IMR-90 (cell line): ENCODE measurements around the gene IQCE. TPM values are rescaled to one million over a fixed set of nuclear protein-coding genes. Genes with fewer than 3 reads are reported as not detected.

Experiments
- ATAC-seq: fragments of 200-7000 bp; cut with Tn5 transposase; 2 replicates; pipeline ENCODE4 v1.9.1; 2020; ENCODE audit warnings: low read depth, mild to moderate bottlenecking, moderate library complexity
- BruUV-seq: library from RNA; stranded (reverse); fragments of 400-500 nt; replicated peaks from 2 replicates; lab custom pipeline; 2021; lab: Mats Ljungman, UMichigan
- CTCF ChIA-PET: fragments of 300-600 bp; formaldehyde crosslinking; extraction: SDS; loops from one replicate; lab custom pipeline; 2021; ENCODE audit warnings: antibody characterized with exemption; lab: Yijun Ruan, JAX
- POLR2A ChIA-PET: fragments of 300-600 bp; sonication (Branson Sonifier 250); formaldehyde crosslinking; loops from one replicate; lab custom pipeline; 2022; ENCODE audit warnings: antibody characterized with exemption; ENCODE audit not compliant: unreplicated experiment; lab: Charles Lee
- DNase-seq: peaks from one replicate; pipeline ENCODE4 v3.0.0; 2013
- H2AFZ ChIP-seq: replicated peaks from 2 replicates; pipeline ENCODE3; 2013; ENCODE audit warnings: low read length, mild to moderate bottlenecking; ENCODE audit not compliant: poor library complexity
- H2AK5ac ChIP-seq: 2 replicates; pipeline ENCODE4 v1.6.1; 2013; ENCODE audit warnings: low read depth, low read length, inconsistent platforms
- H2AK9ac ChIP-seq: replicated peaks from 2 replicates; pipeline ENCODE3; 2013; ENCODE audit warnings: mild to moderate bottlenecking, low read depth, low read length, moderate library complexity; ENCODE audit not compliant: poor library complexity
- H2BK120ac ChIP-seq: 2 replicates; pipeline ENCODE4 v1.6.1; 2013; ENCODE audit warnings: low read depth, low read length, inconsistent platforms
- H2BK15ac ChIP-seq: 3 replicates; pipeline ENCODE4 v1.6.1; 2013; ENCODE audit warnings: low read depth, low read length, inconsistent platforms
- H2BK20ac ChIP-seq: 2 replicates; pipeline ENCODE4 v1.6.1; 2013; ENCODE audit warnings: low read depth, mild to moderate bottlenecking, inconsistent platforms, low read length, moderate library complexity
- H2BK5ac ChIP-seq: 2 replicates; pipeline ENCODE4 v1.6.1; 2013; ENCODE audit warnings: mild to moderate bottlenecking, low read depth, low read length, inconsistent platforms; ENCODE audit not compliant: poor library complexity, severe bottlenecking
- H3K14ac ChIP-seq: replicated peaks from 2 replicates; pipeline ENCODE4 v1.6.1; 2013; ENCODE audit warnings: low read depth, low read length, inconsistent platforms
- H3K18ac ChIP-seq: 2 replicates; pipeline ENCODE4 v1.6.1; 2013; ENCODE audit warnings: low read depth, low read length, control low read depth
- H3K23ac ChIP-seq: 2 replicates; pipeline ENCODE4 v1.6.1; 2013; ENCODE audit warnings: low read depth, low read length, inconsistent platforms
- H3K27ac ChIP-seq: 2 replicates; pipeline ENCODE4 v1.5.1; 2013; ENCODE audit warnings: mild to moderate bottlenecking, control low read depth, low read length; ENCODE audit not compliant: insufficient read depth
- H3K27me3 ChIP-seq: 2 replicates; pipeline ENCODE4 v1.6.1; 2013; ENCODE audit warnings: low read length; ENCODE audit not compliant: control insufficient read depth, insufficient read depth
- H3K36me3 ChIP-seq: 2 replicates; pipeline ENCODE4 v1.6.1; 2013; ENCODE audit warnings: low read length, mixed read lengths; ENCODE audit not compliant: control insufficient read depth, insufficient read depth
- H3K4ac ChIP-seq: 2 replicates; pipeline ENCODE4 v1.6.1; 2013; ENCODE audit warnings: low read depth, low read length, inconsistent platforms
- H3K4me1 ChIP-seq: 2 replicates; pipeline ENCODE4 v1.6.1; 2013; ENCODE audit warnings: low read length, mixed read lengths; ENCODE audit not compliant: control insufficient read depth, insufficient read depth
- H3K4me2 ChIP-seq: 2 replicates; pipeline ENCODE4 v1.6.1; 2013; ENCODE audit warnings: low read depth, mild to moderate bottlenecking, control low read depth, low read length, moderate library complexity
- H3K4me3 ChIP-seq: 2 replicates; pipeline ENCODE4 v1.5.1; 2013; ENCODE audit warnings: low read depth, mild to moderate bottlenecking, control low read depth, low read length, moderate library complexity; ENCODE audit not compliant: insufficient read depth
- H3K56ac ChIP-seq: 2 replicates; pipeline ENCODE4 v1.6.1; 2013; ENCODE audit warnings: low read length, inconsistent platforms; ENCODE audit not compliant: insufficient read depth; ENCODE audit errors: extremely low read depth
- H3K79me1 ChIP-seq, 2 experiments: 2 replicates each; pipeline ENCODE4 v1.6.1; 2013; ENCODE audit warnings: low read length in 2 of 2, inconsistent platforms in 1 of 2, low read depth in 1 of 2
- H3K9ac ChIP-seq: 2 replicates; pipeline ENCODE4 v1.6.1; 2013; ENCODE audit warnings: low read depth, low read length, control low read depth
- H3K9me1 ChIP-seq: 2 replicates; pipeline ENCODE4 v1.6.1; 2013; ENCODE audit warnings: low read length, inconsistent platforms; ENCODE audit not compliant: insufficient read depth
- H3K9me3 ChIP-seq: 2 replicates; pipeline ENCODE4 v1.6.1; 2013; ENCODE audit warnings: low read length; ENCODE audit not compliant: control insufficient read depth, insufficient read depth
- H4K20me1 ChIP-seq: 2 replicates; pipeline ENCODE4 v1.6.1; 2013; ENCODE audit warnings: low read length, inconsistent platforms; ENCODE audit not compliant: insufficient read depth
- H4K5ac ChIP-seq: 2 replicates; pipeline ENCODE4 v1.6.1; 2013; ENCODE audit warnings: mild to moderate bottlenecking, low read depth, low read length, control low read depth
- H4K8ac ChIP-seq, 2 experiments: 2 replicates each; pipeline ENCODE4 v1.6.1; 2013; ENCODE audit warnings: low read depth in 2 of 2, low read length in 2 of 2, control low read depth in 1 of 2, inconsistent platforms in 1 of 2
- H4K91ac ChIP-seq: 2 replicates; pipeline ENCODE4 v1.6.1; 2013; ENCODE audit warnings: low read depth, low read length, inconsistent platforms; ENCODE audit not compliant: insufficient read depth
- BHLHE40 ChIP-seq: fragments of 150-350 bp; IDR thresholded peaks from 2 replicates; pipeline ENCODE4 v1.6.1; 2016; ENCODE audit warnings: mild to moderate bottlenecking, low read depth, low read length
- CEBPB ChIP-seq: IDR thresholded peaks from 2 replicates; pipeline ENCODE4 v1.6.1; 2012; ENCODE audit warnings: low read depth, low read length, improper control_type of control experiment
- CHD1 ChIP-seq: IDR thresholded peaks from 2 replicates; pipeline ENCODE4 v1.6.1; 2012; ENCODE audit warnings: low read depth, low read length, improper control_type of control experiment
- CTCF ChIP-seq: conservative IDR thresholded peaks from 2 replicates; pipeline ENCODE4 v1.5.1; 2012; ENCODE audit warnings: mild to moderate bottlenecking, low read depth, low read length, improper control_type of control experiment
- ELK1 ChIP-seq: fragments of 150-350 bp; IDR thresholded peaks from 2 replicates; pipeline ENCODE4 v1.6.1; 2016; ENCODE audit warnings: low read depth, mild to moderate bottlenecking, low read length, moderate library complexity, borderline replicate concordance
- FOS ChIP-seq: fragments of 150-350 bp; IDR thresholded peaks from 2 replicates; pipeline ENCODE4 v1.6.1; 2016; ENCODE audit warnings: low read depth, low read length
- MAFK ChIP-seq: IDR thresholded peaks from 2 replicates; pipeline ENCODE4 v1.6.1; 2012; ENCODE audit warnings: low read depth, low read length, improper control_type of control experiment
- MAZ ChIP-seq: IDR thresholded peaks from 2 replicates; pipeline ENCODE4 v1.6.1; 2012; ENCODE audit warnings: low read depth, mild to moderate bottlenecking, low read length, improper control_type of control experiment, moderate library complexity, borderline replicate concordance
- MXI1 ChIP-seq: IDR thresholded peaks from 2 replicates; pipeline ENCODE4 v1.6.1; 2012; ENCODE audit warnings: low read depth, mild to moderate bottlenecking, low read length, moderate library complexity, borderline replicate concordance
- NFE2L2 ChIP-seq: fragments of 150-350 bp; IDR thresholded peaks from 2 replicates; pipeline ENCODE4 v1.6.1; 2016; ENCODE audit warnings: low read depth, mild to moderate bottlenecking, low read length
- POLR2A ChIP-seq: IDR thresholded peaks from 2 replicates; pipeline ENCODE4 v1.6.1; 2012; ENCODE audit warnings: mild to moderate bottlenecking, low read depth, low read length
- RAD21 ChIP-seq: IDR thresholded peaks from 2 replicates; pipeline ENCODE4 v1.6.1; 2012; ENCODE audit warnings: low read length, improper control_type of control experiment
- RCOR1 ChIP-seq: IDR thresholded peaks from 2 replicates; pipeline ENCODE4 v1.6.1; 2012; ENCODE audit warnings: mild to moderate bottlenecking, low read length, improper control_type of control experiment; ENCODE audit not compliant: insufficient replicate concordance
- RFX5 ChIP-seq: IDR thresholded peaks from 2 replicates; pipeline ENCODE4 v1.8.0; 2012; ENCODE audit warnings: low read depth, mild to moderate bottlenecking, low read length, moderate library complexity
- SMC3 ChIP-seq: fragments of 150-350 bp; IDR thresholded peaks from 2 replicates; pipeline ENCODE4 v1.6.1; 2016; ENCODE audit warnings: low read depth, mild to moderate bottlenecking, antibody characterized with exemption, low read length, moderate library complexity
- USF2 ChIP-seq: fragments of 150-350 bp; IDR thresholded peaks from 2 replicates; pipeline ENCODE4 v1.6.1; 2017; ENCODE audit warnings: mild to moderate bottlenecking, antibody characterized with exemption, low read length, low read depth
- WGBS, 2 experiments: methylation state at CpG; one replicate each; pipeline versions ENCODE4 v1.1.5 to v1.1.7; 2013; ENCODE audit warnings: missing lambda C conversion rate in 2 of 2; ENCODE audit not compliant: insufficient read length in 1 of 2; ENCODE audit errors: extremely low coverage in 2 of 2; 5-methylcytosine and 5-hydroxymethylcytosine counted together
- dilution Hi-C: fragments of 300-500 bp; cut with HindIII; formaldehyde crosslinking; loops from one replicate; pipeline ENCODE4 v1.14.3; 2018; ENCODE audit warnings: low sequenced_read_pairs; ENCODE audit not compliant: unreplicated experiment
- in situ Hi-C: fragments of 300-500 bp; cut with MboI; formaldehyde crosslinking; loops from 3 replicates; pipeline ENCODE4 v1.14.3; 2019; ENCODE audit warnings: low sequenced_read_pairs, inconsistent platforms, mixed read lengths
- intact Hi-C: fragments of 100-400 bp; cut with micrococcal nuclease; formaldehyde crosslinking; loops from 2 replicates; pipeline ENCODE4 v1.10.0; 2022
- polyA plus RNA-seq, 3 experiments: library from polyadenylated mRNA; depleted of rRNA; stranded (reverse); fragments of >200 nt; gene quantifications; 2 replicates each; pipeline ENCODE4 v1.2.3, GENCODE V29; 2012; ENCODE audit warnings: low replicate concordance in 1 of 3
- total RNA-seq: library from RNA; depleted of rRNA; stranded (reverse); fragments of >200 nt; gene quantifications from 2 replicates; pipeline ENCODE4 v1.2.3, GENCODE V29; 2012

Gene IQCE
- total and polyA plus RNA-seq, 2 of the 4 experiments (the other 2 are of a cell fraction): 5.0 to 6.3 TPM

GRCh38 chr7:2586326-2587020 lies 27.7 kb downstream of the IQCE start:
- DNase-seq: no peak
- ChIA-PET CTCF (no interaction called here), POLR2A (no interaction called here)
- Histone ChIP-seq H4K91ac (no peak overlapping the region), H2BK15ac (no peak overlapping the region), H3K18ac (no peak overlapping the region), H2BK120ac (no peak overlapping the region), H3K23ac (no peak overlapping the region), H2AFZ (no peak overlapping the region), H4K5ac (no peak overlapping the region), H3K4me1 (no peaks in the 10 kb centered on the region), H3K36me3 (peaks cover 18% of the 10 kb centered on the region), H3K14ac (no peak overlapping the region), H3K4ac (no peak overlapping the region), H3K9me1 (no peaks in the 10 kb centered on the region), H4K8ac (no peak overlapping the region), H2AK5ac (no peak overlapping the region), H3K4me2 (no peak overlapping the region), H2BK20ac (no peak overlapping the region), H3K56ac (no peak overlapping the region), H3K9ac (no peak overlapping the region), H3K27me3 (no peaks in the 10 kb centered on the region), H3K79me1 (no peaks in the 10 kb centered on the region), H2AK9ac (no peak overlapping the region), H3K27ac (no peak overlapping the region), H4K20me1 (no peaks in the 10 kb centered on the region), H2BK5ac (no peak overlapping the region), H3K4me3 (no peak overlapping the region), H3K9me3 (no peaks in the 10 kb centered on the region)
- no TSS peak for BruUV-seq
- in situ Hi-C loops (no loop called here), intact Hi-C loops (no loop called here), dilution Hi-C loops (no loop called here)
- WGBS, 2 experiments: 93% methylated on average over 11 of the region's 24 CpGs; no CpG with 5 or more reads in 1 of the 2 experiments
- TF ChIP-seq MXI1: no peak
- no peak for TF ChIP-seq MAZ
- no peak for TF ChIP-seq NFE2L2
- TF ChIP-seq CTCF: no peak
- TF ChIP-seq RFX5: no peak
- TF ChIP-seq POLR2A: no peak
- TF ChIP-seq FOS: no peak
- TF ChIP-seq MAFK: no peak
- TF ChIP-seq CEBPB: no peak
- TF ChIP-seq RCOR1: no peak
- TF ChIP-seq SMC3: no peak
- TF ChIP-seq USF2: no peak
- TF ChIP-seq RAD21: no peak
- TF ChIP-seq CHD1: no peak
- no peak for TF ChIP-seq BHLHE40
- TF ChIP-seq ELK1: no peak
- no peak for ATAC-seq
